Body of pancreas (tissue), 4 donors: ENCODE data around the gene PRSS38. TPM values are rescaled to one million over a fixed set of nuclear protein-coding genes. Genes with fewer than 3 reads are reported as not detected.

Experiments
- ATAC-seq: fragments of 150-250 bp; one replicate; pipeline ENCODE4 v1.9.1; 2016
- DNase-seq, 4 donors: peaks; one replicate each; pipeline ENCODE4 v3.0.0-alpha.2; 2019
- H3K27ac ChIP-seq, 4 donors: fragments of 200-600 bp; sonication (generic); 1 replicate in 3 of 4; 2 replicates in 1 of 4; pipeline versions ENCODE4 v1.5.1 to v1.6.1; 2016 to 2019; ENCODE audit warnings: mild to moderate bottlenecking in 1 of 4, mixed read lengths in 1 of 4, moderate library complexity in 1 of 4
- H3K27me3 ChIP-seq, 2 donors: fragments of 200-600 bp; sonication (generic); one replicate each; pipeline ENCODE4 v1.6.0; 2016; ENCODE audit warnings: mild to moderate bottlenecking in 1 of 2
- H3K36me3 ChIP-seq, 2 donors: fragments of 200-600 bp; sonication (generic); replicated peaks in 1 of 2; 2 replicates each; pipeline ENCODE4 v1.5.1; 2016; ENCODE audit warnings: low read depth in 2 of 2; ENCODE audit not compliant: insufficient read depth in 1 of 2
- H3K4me1 ChIP-seq: fragments of 200-600 bp; sonication (generic); one replicate; pipeline ENCODE4 v1.6.0; 2016
- H3K4me3 ChIP-seq, 2 donors: fragments of 200-600 bp; sonication (generic); 1 replicate in 1 of 2; 2 replicates in 1 of 2; pipeline ENCODE4 v1.5.1; 2016 to 2019
- H3K9me3 ChIP-seq, 3 donors: fragments of 200-600 bp; sonication (generic); 1 replicate in 2 of 3; 2 replicates in 1 of 3; pipeline ENCODE4 v1.5.1; 2016
- POLR2A ChIP-seq, 3 donors: fragments of 450-650 bp; IDR thresholded peaks; one replicate each; pipeline ENCODE4 v1.6.1; 2016; ENCODE audit warnings: antibody characterized with exemption in 3 of 3, mild to moderate bottlenecking in 2 of 3
- WGBS, 2 donors: methylation state at CpG; one replicate each; pipeline ENCODE4 v1.1.5; 2017; 5-methylcytosine and 5-hydroxymethylcytosine counted together
- intact Hi-C: fragments of 100-400 bp; cut with DNase I; formaldehyde crosslinking; loops from one replicate; pipeline ENCODE4 v1.15.1; 2023
- total RNA-seq, 2 donors: library from RNA; depleted of rRNA; stranded (reverse); fragments of >200 nt; gene quantifications; one replicate each; pipeline ENCODE4 v1.1.0, GENCODE V29; 2016
- TF ChIP-seq, protein P1 (sequence below), 7 experiments: fragments of 450-650 bp in 4 of 7; fragments of 200-600 bp in 3 of 7; sonication (generic) in 3 of 7; IDR thresholded peaks; one replicate each; pipeline ENCODE4 v1.5.1; 2016 to 2019; ENCODE audit warnings: antibody characterized with exemption in 7 of 7

Gene PRSS38
- total RNA-seq, 2 donors from 2014 or later, result not detected

DNA sequence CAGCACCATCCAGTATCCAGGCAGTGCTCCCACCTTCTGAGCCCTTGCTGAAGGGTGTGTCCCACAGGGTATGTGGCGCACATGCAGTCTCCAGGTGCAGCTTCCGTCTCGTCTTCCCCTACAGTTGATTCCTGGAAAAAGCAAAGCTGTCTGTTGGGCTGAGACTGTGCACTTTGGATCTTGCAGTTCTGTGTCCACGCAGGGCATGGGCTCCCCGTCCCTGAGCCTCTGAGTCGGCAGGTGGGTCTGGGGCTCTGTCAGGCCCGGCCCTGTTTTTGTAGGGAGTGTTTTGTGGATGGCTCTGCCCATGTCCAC is 47.4 kb upstream of the PRSS38 start:
- no peaks in the 10 kb centered on the region for H3K27me3 ChIP-seq
- DNase-seq (no peak), ATAC-seq (no peak)
- no peak overlapping the region for H3K27ac ChIP-seq
- intact Hi-C loops, result no loop called here
- H3K36me3 ChIP-seq, result peaks cover 0 to 14% of the 10 kb centered on the region in 2 donors
- no peaks in the 10 kb centered on the region for H3K9me3 ChIP-seq
- H3K4me3 ChIP-seq, result no peak overlapping the region
- 87 to 93% methylated on average over 5 to 7 of the region's 7 CpGs for WGBS, 2 donors
- TF ChIP-seq, protein P1, sequence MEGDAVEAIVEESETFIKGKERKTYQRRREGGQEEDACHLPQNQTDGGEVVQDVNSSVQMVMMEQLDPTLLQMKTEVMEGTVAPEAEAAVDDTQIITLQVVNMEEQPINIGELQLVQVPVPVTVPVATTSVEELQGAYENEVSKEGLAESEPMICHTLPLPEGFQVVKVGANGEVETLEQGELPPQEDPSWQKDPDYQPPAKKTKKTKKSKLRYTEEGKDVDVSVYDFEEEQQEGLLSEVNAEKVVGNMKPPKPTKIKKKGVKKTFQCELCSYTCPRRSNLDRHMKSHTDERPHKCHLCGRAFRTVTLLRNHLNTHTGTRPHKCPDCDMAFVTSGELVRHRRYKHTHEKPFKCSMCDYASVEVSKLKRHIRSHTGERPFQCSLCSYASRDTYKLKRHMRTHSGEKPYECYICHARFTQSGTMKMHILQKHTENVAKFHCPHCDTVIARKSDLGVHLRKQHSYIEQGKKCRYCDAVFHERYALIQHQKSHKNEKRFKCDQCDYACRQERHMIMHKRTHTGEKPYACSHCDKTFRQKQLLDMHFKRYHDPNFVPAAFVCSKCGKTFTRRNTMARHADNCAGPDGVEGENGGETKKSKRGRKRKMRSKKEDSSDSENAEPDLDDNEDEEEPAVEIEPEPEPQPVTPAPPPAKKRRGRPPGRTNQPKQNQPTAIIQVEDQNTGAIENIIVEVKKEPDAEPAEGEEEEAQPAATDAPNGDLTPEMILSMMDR (IDR thresholded peaks at IDR 0.05), result no peak
- TF ChIP-seq POLR2A (IDR thresholded peaks at IDR 0.05), result no peak
- H3K4me1 ChIP-seq, result peaks cover 8% of the 10 kb centered on the region

DNA sequence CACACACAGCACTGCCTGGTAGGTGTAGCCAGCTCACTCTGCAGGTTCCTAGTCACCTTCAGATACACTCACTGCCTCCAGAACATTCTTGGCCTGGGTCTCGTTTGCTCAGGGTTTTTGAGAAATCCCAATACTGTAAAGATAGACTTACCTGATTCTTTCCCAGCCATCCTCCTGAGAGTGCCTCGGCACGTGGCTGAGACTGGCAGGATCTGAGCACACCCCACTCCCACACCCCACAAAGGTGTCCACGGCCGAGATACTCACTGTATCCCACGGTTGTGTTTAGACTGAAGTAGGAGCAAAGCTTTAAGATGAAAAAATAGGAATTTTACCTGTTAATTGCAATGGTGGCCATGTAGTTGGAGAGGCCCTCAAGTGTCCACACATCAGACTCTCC is 46.8 kb upstream of the PRSS38 start:
- no peak for ATAC-seq
- peaks cover 0 to 14% of the 10 kb centered on the region in 2 donors for H3K36me3 ChIP-seq
- no peaks in the 10 kb centered on the region for H3K27me3 ChIP-seq
- no peak for DNase-seq
- H3K4me1 ChIP-seq, result peaks cover 7% of the 10 kb centered on the region
- 90 to 92% methylated on average over 6 of the region's 6 CpGs for WGBS, 2 donors
- TF ChIP-seq POLR2A (IDR thresholded peaks at IDR 0.05), result no peak
- TF ChIP-seq, protein P1 (IDR thresholded peaks at IDR 0.05), result no peak
- intact Hi-C loops, result no loop called here
- H3K27ac ChIP-seq, result no peak overlapping the region
- no peaks in the 10 kb centered on the region for H3K9me3 ChIP-seq
- no peak overlapping the region for H3K4me3 ChIP-seq

DNA sequence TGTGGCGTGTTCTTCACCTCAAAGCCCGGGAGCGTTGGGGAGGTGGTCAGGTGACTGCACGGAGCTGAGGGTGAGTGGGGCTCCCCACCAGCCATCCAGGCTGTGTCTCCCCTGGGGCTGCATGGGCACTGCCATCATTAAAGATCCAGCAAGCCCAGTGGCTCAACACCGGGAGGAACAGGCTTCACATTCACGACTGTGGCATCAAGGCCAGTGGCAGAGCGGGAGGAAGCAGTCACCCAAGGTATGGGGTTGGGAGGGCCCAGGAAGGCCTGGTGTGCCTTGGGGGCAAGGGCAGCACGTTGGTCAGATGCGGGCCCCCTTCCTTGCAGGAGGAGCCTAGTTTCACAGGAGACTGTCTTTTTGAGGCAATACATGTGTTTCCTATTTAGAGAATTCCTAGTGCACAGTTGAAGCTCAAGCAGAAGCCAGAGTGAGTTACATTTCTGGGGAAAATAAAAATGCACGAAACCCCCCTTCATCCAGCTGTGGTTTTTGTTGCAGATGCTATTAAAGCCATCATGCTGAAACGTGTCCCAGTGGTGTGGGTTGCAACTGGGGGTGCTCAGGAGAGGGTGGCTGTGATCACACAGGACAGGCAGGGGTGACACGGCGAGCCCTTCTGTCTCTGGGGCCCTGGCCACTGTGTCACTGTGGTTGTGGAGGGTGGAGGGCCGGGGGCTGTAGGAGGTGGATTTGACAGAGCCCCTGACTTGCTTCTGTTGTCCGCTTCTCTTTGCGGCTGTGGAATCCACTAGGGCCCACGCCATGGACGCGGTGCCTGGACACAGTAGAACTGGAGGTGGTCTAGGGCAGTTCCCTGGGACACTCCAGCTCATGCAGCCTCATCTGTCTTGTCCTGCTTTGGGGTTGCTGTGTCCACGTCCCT is 46.2 kb upstream of the PRSS38 start:
- Histone ChIP-seq H3K9me3 (no peaks in the 10 kb centered on the region), H3K4me3 (no peak overlapping the region), H3K4me1 (peaks cover 7% of the 10 kb centered on the region), H3K36me3 (peaks cover 0 to 14% of the 10 kb centered on the region in 2 donors), H3K27me3 (no peaks in the 10 kb centered on the region), H3K27ac (no peak overlapping the region)
- no peak for DNase-seq
- ATAC-seq, result no peak
- TF ChIP-seq, protein P1 (IDR thresholded peaks at IDR 0.05), result no peak
- TF ChIP-seq POLR2A (IDR thresholded peaks at IDR 0.05), result no peak
- intact Hi-C loops, result no loop called here
- WGBS, 2 donors, result 90 to 92% methylated on average over 10 to 20 of the region's 20 CpGs

DNA sequence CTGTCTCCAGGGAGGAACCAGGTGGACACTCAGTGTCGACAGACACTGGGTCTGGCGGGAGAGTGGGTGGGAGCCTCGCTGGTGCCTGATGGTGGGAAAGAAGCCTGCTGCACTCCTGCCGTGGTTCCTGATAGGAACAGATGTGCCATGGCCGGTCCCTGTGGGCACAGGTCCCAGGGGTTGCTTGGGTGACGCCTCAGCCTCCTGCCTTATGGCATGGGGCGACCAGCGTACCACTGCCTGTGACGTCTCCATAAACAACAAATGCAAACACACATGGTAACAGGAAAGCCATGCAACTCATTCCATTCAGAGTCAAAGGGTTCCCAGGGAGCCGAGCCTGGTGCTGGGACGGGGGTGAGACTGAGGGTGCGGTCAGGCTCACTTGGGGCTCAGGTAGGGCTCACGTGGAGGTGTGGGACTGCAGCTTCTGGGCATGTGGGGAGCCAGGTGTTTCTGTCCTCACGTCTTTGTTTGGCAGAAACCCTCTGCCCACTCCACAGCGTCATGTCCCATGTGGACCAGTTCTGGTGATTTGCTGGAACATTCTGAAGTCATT is 45.5 kb upstream of the PRSS38 start:
- TF ChIP-seq POLR2A (IDR thresholded peaks at IDR 0.05), result no peak
- TF ChIP-seq, protein P1 (IDR thresholded peaks at IDR 0.05), result no peak

More for the DNA sequence above, 45.5 kb upstream of the PRSS38 start:
- DNase-seq, result peak in 1 of 4 donors; percentile 30
- H3K9me3 ChIP-seq, result no peaks in the 10 kb centered on the region
- 79 to 83% methylated on average over 14 of the region's 15 CpGs for WGBS, 2 donors
- peaks cover 7% of the 10 kb centered on the region for H3K4me1 ChIP-seq
- no peak overlapping the region for H3K27ac ChIP-seq
- no peaks in the 10 kb centered on the region for H3K27me3 ChIP-seq
- peaks cover 0 to 14% of the 10 kb centered on the region in 2 donors for H3K36me3 ChIP-seq
- intact Hi-C loops, result no loop called here
- H3K4me3 ChIP-seq, result no peak overlapping the region
- ATAC-seq, result no peak
